Eye (tissue), 1 donor: ENCODE measurements around the gene XPO1.
"Not testable (repeated sequence)": the region's sequence is repeated elsewhere in the genome, so short reads cannot be mapped to it uniquely, and the experiment has no call there.

Source experiments
- DNase-seq: peaks from one replicate; pipeline ENCODE4 v3.0.0-alpha.2; 2015

XPO1 gene

GRCh38 chr2:61465045-61465444 is 73.1 kb downstream of the XPO1 start:
- no peak for DNase-seq

DNA sequence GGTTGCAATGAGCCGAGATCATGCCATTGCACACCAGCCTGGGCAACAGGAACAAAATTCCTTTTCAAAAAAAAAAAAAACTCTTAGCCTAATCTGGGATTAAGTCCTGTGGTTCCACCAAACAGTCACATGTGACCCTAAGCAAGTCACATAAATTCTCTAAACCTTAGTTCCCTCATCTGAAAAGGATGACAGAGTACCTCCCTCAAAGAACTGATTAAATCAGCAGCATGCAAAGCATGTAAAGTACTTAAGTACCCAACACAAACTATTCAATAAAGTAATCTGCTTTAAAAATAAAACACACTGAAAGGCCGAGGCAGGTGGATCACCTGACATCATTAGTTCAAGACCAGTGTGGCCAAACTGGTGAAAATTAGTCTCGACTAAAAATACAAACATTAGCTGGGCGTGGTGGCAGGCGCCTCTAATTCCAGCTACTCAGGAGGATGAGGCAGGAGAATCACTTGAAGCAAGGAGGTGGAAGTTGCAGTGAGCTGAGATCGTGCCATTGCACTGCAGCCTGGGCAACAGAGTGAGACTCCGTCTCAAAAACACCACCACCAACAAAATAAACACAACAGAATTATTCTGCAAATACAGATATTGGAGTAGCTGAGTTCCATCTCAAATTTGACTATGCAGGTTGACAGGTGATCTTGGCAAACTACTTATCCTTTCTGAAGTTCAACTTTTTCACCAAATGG is 74.2 kb downstream of the XPO1 start:
- no peak for DNase-seq

DNA sequence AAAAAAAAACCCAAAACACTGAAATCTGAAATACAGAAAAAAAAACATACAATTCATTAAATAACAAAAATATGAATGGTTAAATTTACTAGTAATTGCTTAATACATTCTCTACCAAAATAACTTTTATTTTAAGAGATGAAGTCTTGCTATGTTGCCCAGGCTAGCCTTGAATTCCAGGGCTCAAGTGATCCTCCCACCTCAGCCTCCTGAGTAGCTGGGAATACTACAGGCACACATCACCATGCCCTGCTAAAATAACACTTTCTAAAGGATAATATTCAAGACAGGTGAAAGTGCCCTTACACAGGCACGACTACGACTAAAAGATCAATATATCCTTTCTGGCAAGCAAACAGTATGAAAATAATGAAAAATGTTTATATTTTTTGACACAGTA is 76.8 kb downstream of the XPO1 start:
- no peak for DNase-seq

- DNase-seq, result no peak
These were observed 78.0 kb downstream of the XPO1 start for GRCh38 chr2:61460163-61460562.

- DNase-seq, result no peak
These were observed 81.3 kb downstream of the XPO1 start for GRCh38 chr2:61456746-61457420.

DNA sequence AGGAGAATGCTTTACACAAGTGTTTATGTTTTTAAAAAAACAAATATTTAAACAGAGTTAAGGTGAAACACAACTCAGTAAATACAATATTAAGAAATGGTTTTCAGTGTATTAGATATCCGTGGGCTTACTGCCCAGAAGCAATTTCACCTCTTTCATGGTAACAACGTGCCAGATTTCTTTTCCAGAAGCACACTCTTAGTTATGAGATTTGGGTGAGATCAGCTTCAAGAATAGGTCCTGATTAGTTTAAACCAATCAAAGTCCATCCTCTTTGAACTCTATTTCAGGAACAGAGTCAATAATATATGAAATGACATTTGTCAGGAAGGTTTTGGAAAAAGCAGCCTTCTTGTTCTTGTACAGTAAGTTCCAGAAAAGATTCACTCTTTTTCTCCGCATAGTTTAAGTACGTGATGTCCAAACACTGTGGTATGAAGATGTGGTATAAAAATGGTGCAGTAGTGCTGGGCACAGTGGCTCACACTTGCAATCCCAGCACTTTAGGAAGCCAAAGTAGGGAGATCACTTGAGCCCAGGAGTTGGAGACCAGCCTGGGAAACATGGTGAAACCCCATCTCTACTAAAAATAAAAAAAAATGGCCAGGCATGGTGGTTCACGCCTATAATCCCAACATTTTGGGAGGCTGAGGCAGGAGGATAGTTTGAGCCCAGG is 81.9 kb downstream of the XPO1 start:
- no peak for DNase-seq

DNA sequence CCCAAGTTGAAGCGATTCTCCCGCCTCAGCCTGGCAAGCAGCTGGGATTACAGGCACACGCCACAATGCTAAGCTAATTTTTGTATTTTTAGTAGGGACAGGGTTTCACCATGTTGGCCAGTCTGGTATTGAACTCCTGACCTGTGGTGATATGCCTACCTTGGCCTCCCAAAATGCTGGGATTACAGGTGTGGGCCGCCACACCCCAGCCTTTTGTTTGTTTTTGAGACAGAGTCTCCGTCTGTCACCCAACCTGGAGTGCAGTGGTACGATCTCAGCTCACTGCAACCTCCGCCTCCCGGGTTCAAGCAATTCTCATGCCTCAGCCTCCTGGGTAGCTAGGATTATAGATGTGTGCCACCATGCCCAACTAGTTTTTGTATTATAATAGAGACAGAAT is 83.2 kb downstream of the XPO1 start:
- DNase-seq, result not testable (repeated sequence)

- DNase-seq, result no peak
These were observed 83.8 kb downstream of the XPO1 start for GRCh38 chr2:61454383-61454782.

- no peak for DNase-seq
These were observed 85.8 kb downstream of the XPO1 start for GRCh38 chr2:61452392-61452791.

DNA sequence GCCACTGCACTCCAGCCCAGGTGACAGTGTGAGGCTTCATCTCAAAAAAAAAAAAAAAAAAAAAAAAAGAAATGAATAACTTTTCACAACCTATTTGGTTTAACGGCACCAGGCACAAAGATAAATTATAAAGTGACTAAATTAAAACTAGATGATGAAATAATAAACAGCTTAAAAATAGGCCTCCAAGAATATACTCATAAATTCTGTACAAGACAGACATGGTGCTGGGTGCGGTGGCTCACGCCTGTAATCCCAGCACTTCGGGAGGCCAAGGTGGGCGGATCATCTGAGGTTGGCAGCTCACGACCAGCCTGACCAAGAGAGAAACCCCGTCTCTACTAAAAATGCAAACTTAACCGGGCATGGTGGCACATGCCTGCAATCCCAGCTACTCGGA is 87.0 kb downstream of the XPO1 start:
- DNase-seq, result no peak

DNA sequence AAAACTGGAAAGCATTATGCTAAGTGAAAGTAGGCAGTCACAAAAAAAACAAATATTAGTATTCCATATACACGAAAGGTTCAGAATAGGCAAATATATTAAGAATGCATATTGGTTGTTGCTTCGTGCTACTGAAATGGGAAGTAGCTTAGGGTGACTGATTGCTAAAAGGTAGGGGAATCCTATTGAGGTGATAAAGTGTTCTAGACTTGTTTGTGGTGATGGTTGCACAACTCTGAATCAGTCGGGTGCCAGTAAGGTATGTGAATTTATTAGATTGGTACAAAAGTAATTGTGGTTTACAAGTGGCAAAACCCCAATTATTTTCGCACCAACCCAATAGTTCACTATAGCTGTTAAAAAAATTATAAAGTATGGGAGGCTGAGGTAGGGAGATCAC is 88.0 kb downstream of the XPO1 start:
- no peak for DNase-seq

DNA sequence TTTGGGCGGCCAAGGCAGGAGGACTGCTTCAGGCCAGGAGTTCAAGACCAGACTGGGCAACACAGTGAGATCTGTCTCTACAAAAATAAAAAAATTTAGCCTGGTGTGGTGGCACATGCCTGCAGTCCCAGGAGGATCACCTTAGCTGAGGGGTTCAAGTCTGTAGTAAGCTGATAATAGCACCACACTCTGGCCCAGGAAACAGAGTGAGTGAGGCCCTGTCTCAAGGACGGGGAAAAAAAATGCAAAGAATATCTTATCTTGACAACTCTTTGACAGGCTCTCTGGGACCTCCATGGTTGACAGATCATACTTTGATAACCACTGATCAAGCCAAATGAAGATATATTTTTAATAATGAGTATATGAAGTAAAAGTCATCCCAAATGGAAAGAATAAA is 89.9 kb downstream of the XPO1 start:
- DNase-seq, result no peak

GRCh38 chr2:61446971-61447370 is 91.2 kb downstream of the XPO1 start:
- DNase-seq, result not testable (repeated sequence)

GRCh38 chr2:61443342-61444041 is 94.7 kb downstream of the XPO1 start:
- no peak for DNase-seq

GRCh38 chr2:61439241-61440002 is 98.7 kb downstream of the XPO1 start:
- DNase-seq, result no peak

GRCh38 chr2:61438670-61439069 is 99.5 kb downstream of the XPO1 start:
- DNase-seq, result no peak

- DNase-seq, result no peak
These were observed 101.0 kb downstream of the XPO1 start for GRCh38 chr2:61437170-61437569.

DNA sequence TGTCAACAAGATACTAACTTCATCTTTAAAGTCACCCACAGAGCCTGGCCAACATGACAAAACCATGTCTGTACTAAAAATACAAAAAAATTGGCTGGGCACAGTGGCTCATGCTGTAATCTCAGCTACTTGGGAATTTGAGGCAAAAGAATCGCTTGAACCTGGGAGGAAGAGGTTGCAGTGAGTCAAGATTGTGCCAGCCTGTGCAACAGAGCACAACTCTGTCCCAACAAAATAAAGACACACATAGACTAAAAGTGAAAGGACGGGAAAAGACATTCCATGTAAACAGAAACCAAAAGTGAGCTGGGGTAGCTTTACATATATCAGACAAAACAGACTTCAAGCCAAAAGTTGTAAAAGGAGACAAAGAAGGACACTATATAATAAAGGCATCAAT is 102.1 kb downstream of the XPO1 start:
- no peak for DNase-seq

DNA sequence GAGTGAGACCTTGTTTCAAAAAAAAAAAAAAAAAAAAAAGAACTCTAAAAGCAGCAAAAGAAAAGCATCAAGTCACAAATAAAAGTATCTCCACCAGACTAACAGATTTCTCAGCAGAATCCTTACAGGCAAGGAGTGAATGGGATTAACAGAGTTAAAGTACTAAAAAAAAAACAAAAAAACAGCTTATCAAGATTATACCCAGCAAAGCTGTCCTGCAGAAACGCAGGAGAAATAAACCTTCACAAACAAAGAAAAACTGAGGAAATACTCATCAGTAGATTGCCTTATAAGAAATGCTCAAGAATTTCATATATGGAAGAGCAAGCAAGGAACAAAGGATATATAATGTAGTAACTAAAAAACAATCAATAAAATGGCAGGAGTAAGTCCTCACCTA is 102.9 kb downstream of the XPO1 start:
- no peak for DNase-seq

DNA sequence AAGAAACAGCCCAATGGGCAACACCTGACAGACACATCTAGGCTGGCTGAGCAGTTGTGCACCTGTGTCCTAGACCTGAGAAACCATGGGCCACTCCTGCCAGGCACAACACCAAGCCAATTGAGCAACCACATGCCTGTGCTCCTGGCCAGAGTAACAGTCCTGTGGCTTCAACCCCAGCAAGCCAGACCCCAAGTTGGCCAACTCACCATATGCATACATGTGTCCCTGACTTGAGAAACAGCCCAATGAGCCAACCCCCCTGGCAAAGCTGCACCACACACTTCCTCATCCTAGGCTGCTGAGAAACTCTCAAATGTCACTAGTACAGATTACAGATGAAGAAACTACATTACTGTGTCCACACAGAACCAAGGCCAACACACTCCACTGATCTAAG is 103.8 kb downstream of the XPO1 start:
- no peak for DNase-seq

- DNase-seq, result no peak
These were observed 104.5 kb downstream of the XPO1 start for GRCh38 chr2:61433606-61434005.

- DNase-seq, result no peak
These were observed 105.2 kb downstream of the XPO1 start for GRCh38 chr2:61432990-61433389.

- no peak for DNase-seq
These were observed 106.8 kb downstream of the XPO1 start for GRCh38 chr2:61431345-61431744.
